Testis (tissue), 3 donors: ENCODE measurements around the gene CCNYL1. TPM values are rescaled to one million over a fixed set of nuclear protein-coding genes. Genes with fewer than 3 reads are reported as not detected.

ENCODE experiments used
- DNase-seq: peaks from one replicate; pipeline ENCODE4 v3.0.0-alpha.2; 2019
- H3K27ac ChIP-seq, 2 donors: fragments of 200-600 bp; sonication (generic); one replicate each; pipeline ENCODE4 v1.5.1; 2019
- H3K27me3 ChIP-seq: fragments of 200-600 bp; sonication (generic); one replicate; pipeline ENCODE4 v1.5.1; 2019
- H3K36me3 ChIP-seq: fragments of 200-600 bp; sonication (generic); one replicate; pipeline ENCODE4 v1.5.1; 2017; ENCODE audit warnings: low read depth; ENCODE audit errors: missing control alignments
- H3K4me1 ChIP-seq: fragments of 200-600 bp; sonication (generic); one replicate; pipeline ENCODE4 v1.5.1; 2019
- H3K4me3 ChIP-seq, 2 donors: fragments of 200-600 bp; sonication (generic); one replicate each; pipeline ENCODE4 v1.5.1; 2017 to 2019
- H3K9me3 ChIP-seq: fragments of 200-600 bp; sonication (generic); one replicate; pipeline ENCODE4 v1.5.1; 2017
- CTCF ChIP-seq, 3 experiments: fragments of 450-650 bp in 2 of 3; fragments of 200-600 bp in 1 of 3; sonication (generic) in 1 of 3; IDR thresholded peaks; one replicate each; pipeline ENCODE4 v1.5.1; 2016 to 2019; ENCODE audit warnings: antibody characterized with exemption in 3 of 3, mild to moderate bottlenecking in 2 of 3, moderate library complexity in 1 of 3
- POLR2A ChIP-seq: fragments of 450-650 bp; IDR thresholded peaks from one replicate; pipeline ENCODE4 v1.6.1; 2017; ENCODE audit warnings: antibody characterized with exemption, mild to moderate bottlenecking, moderate library complexity
- WGBS, 2 donors: methylation state at CpG; one replicate each; pipeline ENCODE4 v1.1.5; 2018; 5-methylcytosine and 5-hydroxymethylcytosine counted together
- intact Hi-C: fragments of 100-400 bp; cut with DNase I; formaldehyde crosslinking; loops from one replicate; pipeline ENCODE4 v1.15.1; 2023; ENCODE audit warnings: low total_unique reads
- polyA plus RNA-seq: library from polyadenylated mRNA; stranded (reverse); fragments of 350-450 nt; fragmentation: Illumina TruSeq; extraction: RNeasy Lipid Tissue Mini Kit (QIAGEN cat#74804); gene quantifications from one replicate; pipeline ENCODE4 v1.2.3, GENCODE V29; 2014; ENCODE audit warnings: low read depth, low replicate concordance; ENCODE audit not compliant: insufficient read depth
- total RNA-seq, 2 donors: library from RNA; depleted of rRNA; stranded (reverse); fragments of >200 nt; gene quantifications; one replicate each; pipeline ENCODE4 v1.2.3, GENCODE V29; 2016

CCNYL1 gene
- total and polyA plus RNA-seq, 3 donors from 2014 or later: 13.8 to 32.5 (median 25.6) TPM

- H3K27me3 ChIP-seq: no peaks in the 10 kb centered on the region
- H3K36me3 ChIP-seq: no peaks in the 10 kb centered on the region
- WGBS, 2 donors: 86 to 92% methylated on average over 2 of the region's 2 CpGs
- no peaks in the 10 kb centered on the region for H3K9me3 ChIP-seq
- no peak for TF ChIP-seq CTCF (IDR thresholded peaks at IDR 0.05)
- TF ChIP-seq POLR2A: no peak
- H3K4me1 ChIP-seq: no peaks in the 10 kb centered on the region
- no peak for DNase-seq
- H3K27ac ChIP-seq: no peak overlapping the region
- no peak overlapping the region for H3K4me3 ChIP-seq
- intact Hi-C loops: no loop called here
Observed at GRCh38 chr2:207727261-207727660, 15.8 kb downstream of the CCNYL1 start.

- WGBS, 2 donors: 88 to 91% methylated on average over 7 to 8 of the region's 8 CpGs
- Histone ChIP-seq H3K4me1 (no peaks in the 10 kb centered on the region), H3K9me3 (no peaks in the 10 kb centered on the region), H3K27ac (no peak overlapping the region), H3K27me3 (no peaks in the 10 kb centered on the region), H3K4me3 (no peak overlapping the region), H3K36me3 (no peaks in the 10 kb centered on the region)
- no peak for DNase-seq
- no peak for TF ChIP-seq POLR2A
- TF ChIP-seq CTCF (IDR thresholded peaks at IDR 0.05): no peak
- intact Hi-C loops: no loop called here
Observed at GRCh38 chr2:207729465-207729998, 18.1 kb downstream of the CCNYL1 start.

GRCh38 chr2:207731138-207731537 is 19.7 kb downstream of the CCNYL1 start:
- no peak for TF ChIP-seq CTCF (IDR thresholded peaks at IDR 0.05)
- TF ChIP-seq POLR2A: no peak
- no peaks in the 10 kb centered on the region for H3K4me1 ChIP-seq
- 85 to 91% methylated on average over 1 of the region's 1 CpG for WGBS, 2 donors
- no peak for DNase-seq
- intact Hi-C loops: no loop called here
- H3K4me3 ChIP-seq: no peak overlapping the region
- H3K9me3 ChIP-seq: no peaks in the 10 kb centered on the region
- H3K27ac ChIP-seq: no peak overlapping the region
- no peaks in the 10 kb centered on the region for H3K36me3 ChIP-seq
- H3K27me3 ChIP-seq: no peaks in the 10 kb centered on the region

GRCh38 chr2:207733597-207734240 is 22.3 kb downstream of the CCNYL1 start:
- no peaks in the 10 kb centered on the region for H3K9me3 ChIP-seq
- intact Hi-C loops: no loop called here
- H3K27me3 ChIP-seq: no peaks in the 10 kb centered on the region
- no peak for TF ChIP-seq CTCF (IDR thresholded peaks at IDR 0.05)
- no peak for TF ChIP-seq POLR2A
- H3K4me3 ChIP-seq: no peak overlapping the region
- H3K36me3 ChIP-seq: no peaks in the 10 kb centered on the region
- DNase-seq: no peak
- no peak overlapping the region for H3K27ac ChIP-seq
- no peaks in the 10 kb centered on the region for H3K4me1 ChIP-seq
- 80 to 89% methylated on average over 2 of the region's 2 CpGs for WGBS, 2 donors

- Histone ChIP-seq H3K36me3 (no peaks in the 10 kb centered on the region), H3K4me1 (no peaks in the 10 kb centered on the region), H3K27ac (no peak overlapping the region), H3K4me3 (no peak overlapping the region), H3K9me3 (no peaks in the 10 kb centered on the region), H3K27me3 (no peaks in the 10 kb centered on the region)
- 29 to 30% methylated on average over 3 of the region's 3 CpGs for WGBS, 2 donors
- TF ChIP-seq CTCF (IDR thresholded peaks at IDR 0.05) (peak in 2 of 3 experiments; percentile 40 to 54), POLR2A (no peak)
- intact Hi-C loops: no loop called here
- no peak for DNase-seq
Observed at GRCh38 chr2:207734264-207734635, 22.8 kb downstream of the CCNYL1 start.
